ENCODE results near the gene ATP6V1G2. TPM values are rescaled to one million over a fixed set of nuclear protein-coding genes. Genes with fewer than 3 reads are reported as not detected.
A peak's percentile ranks its signal among the peaks of the same experiment; 100 is the strongest.

Gene ATP6V1G2
- total and polyA plus RNA-seq, 2 of the 8 experiments (the other 6 are each of a cell fraction or from before 2014, with no cell fraction given), result 3.0 to 5.7 TPM

DNA sequence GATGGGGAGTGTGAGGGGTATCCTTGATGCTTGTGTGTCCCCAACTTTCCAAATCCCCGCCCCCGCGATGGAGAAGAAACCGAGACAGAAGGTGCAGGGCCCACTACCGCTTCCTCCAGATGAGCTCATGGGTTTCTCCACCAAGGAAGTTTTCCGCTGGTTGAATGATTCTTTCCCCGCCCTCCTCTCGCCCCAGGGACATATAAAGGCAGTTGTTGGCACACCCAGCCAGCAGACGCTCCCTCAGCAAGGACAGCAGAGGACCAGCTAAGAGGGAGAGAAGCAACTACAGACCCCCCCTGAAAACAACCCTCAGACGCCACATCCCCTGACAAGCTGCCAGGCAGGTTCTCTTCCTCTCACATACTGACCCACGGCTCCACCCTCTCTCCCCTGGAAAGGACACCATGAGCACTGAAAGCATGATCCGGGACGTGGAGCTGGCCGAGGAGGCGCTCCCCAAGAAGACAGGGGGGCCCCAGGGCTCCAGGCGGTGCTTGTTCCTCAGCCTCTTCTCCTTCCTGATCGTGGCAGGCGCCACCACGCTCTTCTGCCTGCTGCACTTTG is 29.0 kb upstream of the ATP6V1G2 start, which contains the start of gene TNF:
TSS of gene TNF (plus strand) at position 231 of the 567 bp plus-strand sequence. CDS start at position 408, 177 bp downstream.
- Histone ChIP-seq H2AK5ac (ENCODE audit: low read depth, low read length) (no peak within 1 kb of the TSS), H3K4ac (replicated peaks; ENCODE audit: insufficient read length, low read depth, low read length) (no peak within 1 kb of the TSS), H2BK120ac (replicated peaks; ENCODE audit: low read depth, low read length) (no peak within 1 kb of the TSS), H2BK20ac (ENCODE audit: low read length) (no peak within 1 kb of the TSS), H3K79me1 (ENCODE audit: low read depth, low read length) (no peaks in the 10 kb centered on the region), H2BK5ac (ENCODE audit: low read depth, low read length) (no peak within 1 kb of the TSS), H3K18ac (ENCODE audit: extremely low read depth, low read length) (no peak within 1 kb of the TSS), H3K23ac (ENCODE audit: insufficient read length) (no peak within 1 kb of the TSS), H3K36me3 (ENCODE audit: control insufficient read depth in 2 of 4, insufficient read depth in 4 of 4, low read length in 3 of 4) (no peaks in the 10 kb centered on the region), H3K4me1 (replicated peaks in 1 of 4; ENCODE audit: control insufficient read depth in 3 of 4, insufficient read depth in 4 of 4, low read length in 3 of 4) (peaks cover 0 to 3% (median 0%) of the 10 kb centered on the region in 4 experiments; a peak in 3 of 7 replicates), H3K79me2 (ENCODE audit: control insufficient read depth in 1 of 2, insufficient read depth in 2 of 2, low read length in 2 of 2) (no peaks in the 10 kb centered on the region), H2AFZ (ENCODE audit: low read length) (no peak within 1 kb of the TSS), H3K27me3 (replicated peaks in 1 of 4; ENCODE audit: control insufficient read depth in 3 of 4, extremely low read depth in 1 of 4, insufficient read depth in 3 of 4, low read length in 3 of 4) (peaks cover 0 to 7% (median 6%) of the 10 kb centered on the region in 4 experiments; a peak in 5 of 7 replicates), H4K8ac (ENCODE audit: extremely low read depth, insufficient read depth, low read length) (peak within 1 kb of the TSS; percentile 51; the same call in 1 of the 2 replicates), H2BK12ac (ENCODE audit: low read depth, low read length) (no peak within 1 kb of the TSS), H3K56ac (replicated peaks; ENCODE audit: insufficient read length, low read depth, low read length) (no peak within 1 kb of the TSS), H3K9me3 (ENCODE audit: insufficient read depth in 2 of 2, low read depth in 1 of 2, low read length in 1 of 2) (no peaks in the 10 kb centered on the region), H4K91ac (replicated peaks; ENCODE audit: insufficient read length, low read length) (no peak within 1 kb of the TSS), H3K27ac (ENCODE audit: low read depth, low read length) (no peak within 1 kb of the TSS), H3K4me3 (ENCODE audit: extremely low read depth in 1 of 4, insufficient read depth in 2 of 4, low read depth in 3 of 4, low read length in 4 of 4) (no peak within 1 kb of the TSS), H3K4me2 (ENCODE audit: insufficient read depth in 1 of 2, low read depth in 2 of 2, low read length in 2 of 2) (no peak within 1 kb of the TSS), H3K9ac (replicated peaks in 1 of 4; ENCODE audit: extremely low read depth in 1 of 4, low read depth in 3 of 4, low read length in 3 of 4) (no peak within 1 kb of the TSS), H3K23me2 (ENCODE audit: low read depth, low read length) (peaks cover 2% of the 10 kb centered on the region; the same call in 1 of the 2 replicates), H3K14ac (ENCODE audit: insufficient read length) (no peak within 1 kb of the TSS), H4K20me1 (replicated peaks in 1 of 2; ENCODE audit: control insufficient read depth in 1 of 2, insufficient read depth in 2 of 2, low read length in 2 of 2) (no peaks in the 10 kb centered on the region), H4K5ac (ENCODE audit: insufficient read length, low read depth, low read length) (no peak within 1 kb of the TSS), H2BK15ac (ENCODE audit: low read length) (no peak within 1 kb of the TSS)
- FAIRE-seq, result no peak
- ChIA-PET POLR2A (ENCODE audit: partially characterized antibody) (interaction anchor here (0.6 to 12.2 kb wide), 13 partner anchors 8 to 299 kb away, joined by 3 to 110 read pairs (median 3); partner anchors contain the start of genes ATP6V1G2, DDX39B, GPANK1 and LST1), CTCF (ENCODE audit: partially characterized antibody) (interaction anchor here (0.9 to 19.2 kb wide), 8 partner anchors 11 to 89 kb away, joined by 3 to 640 read pairs (median 6); partner anchors contain the start of genes ATP6V1G2, GPANK1, LST1 and LTB)
- 87% methylated on average over 17 of the region's 19 CpGs; no CpG with 5 or more reads in 1 of the 2 experiments for WGBS, 2 experiments (ENCODE audit: extremely low coverage in 1 of 2, insufficient coverage in 1 of 2, insufficient read length in 1 of 2, insufficient replicate concordance in 2 of 2, low coverage in 1 of 2, low lambda C conversion rate in 2 of 2, missing lambda C conversion rate in 1 of 2)
- no peak for DNase-seq (ENCODE audit: low read depth in 1 of 2, low spot score in 2 of 2)
- TF ChIP-seq BACH1 (IDR thresholded peaks at IDR 0.05; ENCODE audit: low read length) (no peak), GABPA (IDR thresholded peaks at IDR 0.05; ENCODE audit: borderline replicate concordance, insufficient read depth, low read length) (no peak), RNF2 (IDR thresholded peaks at IDR 0.05; ENCODE audit: borderline replicate concordance, low read depth, low read length, missing control alignments, poor library complexity, severe bottlenecking) (no peak)

Data from H1 (cell line).